ENCODE results near the gene HSPA1A. TPM values are rescaled to one million over a fixed set of nuclear protein-coding genes. Genes with fewer than 3 reads are reported as not detected.

The HSPA1A gene
- total RNA-seq, 6 donors from 2014 or later: 80.7 to 236 (median 144) TPM

DNA sequence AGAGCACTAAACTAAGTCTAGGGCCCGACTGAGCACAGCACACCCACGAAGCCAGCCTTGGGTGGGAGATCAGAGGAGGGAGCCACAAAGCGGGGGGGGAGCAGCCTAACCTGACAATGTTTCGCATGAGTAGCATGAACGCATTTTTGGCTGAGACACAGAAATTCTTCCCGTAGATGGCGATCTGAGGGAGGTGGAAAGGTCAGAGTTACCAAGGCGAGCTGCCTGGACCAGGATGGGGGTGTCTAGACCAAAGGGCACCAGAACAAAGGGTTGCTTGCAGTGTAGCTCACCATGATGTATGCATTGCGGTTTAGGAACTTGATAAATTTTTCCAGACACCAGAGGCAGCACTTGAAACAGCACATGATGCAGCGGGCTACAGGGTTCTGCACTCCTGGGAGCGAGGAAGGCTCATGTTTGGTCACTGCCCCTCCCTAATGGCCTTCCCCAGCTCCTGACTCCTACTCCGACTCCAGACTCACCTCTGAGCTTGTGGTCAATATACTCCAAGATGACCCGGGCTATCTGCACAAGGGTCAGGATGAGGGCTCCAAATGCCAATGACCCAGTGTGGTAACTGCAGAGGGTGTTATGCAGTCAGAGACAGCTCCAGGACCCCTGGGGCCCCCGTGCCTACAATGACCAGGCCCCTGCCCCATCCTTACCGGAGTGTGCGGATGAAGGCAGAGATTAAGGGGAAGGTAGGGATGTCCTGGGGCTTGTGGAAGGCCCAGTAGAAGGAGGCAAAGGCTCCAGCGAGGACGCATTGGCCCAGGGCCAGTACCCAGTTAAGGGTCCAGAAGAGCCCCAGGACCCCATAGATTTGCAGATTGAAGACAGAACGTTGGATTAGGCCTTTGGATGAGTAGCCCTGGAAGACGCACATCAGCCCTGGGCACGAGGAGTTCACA, 50.1 kb downstream of the HSPA1A start:
- WGBS, 2 donors: 86% methylated on average over 20 to 21 of the region's 21 CpGs
- Histone ChIP-seq H3K27ac (no peak overlapping the region), H3K9me3 (no peaks in the 10 kb centered on the region), H3K36me3 (peaks cover 0 to 7% (median 3%) of the 10 kb centered on the region in 4 donors), H3K4me1 (peaks cover 16 to 38% (median 24%) of the 10 kb centered on the region in 4 donors), H3K27me3 (no peaks in the 10 kb centered on the region), H3K4me3 (no peak overlapping the region)
- ATAC-seq (ENCODE audit: low FRiP score in 2 of 2) (no peak), DNase-seq (no peak)
- TF ChIP-seq POLR2A (IDR thresholded peaks at IDR 0.05) (no peak), EP300 (IDR thresholded peaks at IDR 0.05) (no peak), POLR2AphosphoS5 (IDR thresholded peaks at IDR 0.05) (no peak)
- TF ChIP-seq, protein P1, sequence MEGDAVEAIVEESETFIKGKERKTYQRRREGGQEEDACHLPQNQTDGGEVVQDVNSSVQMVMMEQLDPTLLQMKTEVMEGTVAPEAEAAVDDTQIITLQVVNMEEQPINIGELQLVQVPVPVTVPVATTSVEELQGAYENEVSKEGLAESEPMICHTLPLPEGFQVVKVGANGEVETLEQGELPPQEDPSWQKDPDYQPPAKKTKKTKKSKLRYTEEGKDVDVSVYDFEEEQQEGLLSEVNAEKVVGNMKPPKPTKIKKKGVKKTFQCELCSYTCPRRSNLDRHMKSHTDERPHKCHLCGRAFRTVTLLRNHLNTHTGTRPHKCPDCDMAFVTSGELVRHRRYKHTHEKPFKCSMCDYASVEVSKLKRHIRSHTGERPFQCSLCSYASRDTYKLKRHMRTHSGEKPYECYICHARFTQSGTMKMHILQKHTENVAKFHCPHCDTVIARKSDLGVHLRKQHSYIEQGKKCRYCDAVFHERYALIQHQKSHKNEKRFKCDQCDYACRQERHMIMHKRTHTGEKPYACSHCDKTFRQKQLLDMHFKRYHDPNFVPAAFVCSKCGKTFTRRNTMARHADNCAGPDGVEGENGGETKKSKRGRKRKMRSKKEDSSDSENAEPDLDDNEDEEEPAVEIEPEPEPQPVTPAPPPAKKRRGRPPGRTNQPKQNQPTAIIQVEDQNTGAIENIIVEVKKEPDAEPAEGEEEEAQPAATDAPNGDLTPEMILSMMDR (IDR thresholded peaks at IDR 0.05): no peak

Small RNA genes lying within 50 kb of the gene (small RNA-seq; reads per million reads assigned to genes)
- gene RF00019 (0 reads per million in 4 donors), gene SNORD48 (501 to 1,935 (median 1,325) reads per million in 4 donors), gene SNORD52 (0 reads per million in 4 donors)

Other genes with a start within 250 kb of the HSPA1A start
- 1 to 10 TPM in 2 of 6 donors, not detected in 4; 1.6 to 1.8 TPM for gene LTA, start 243.3 kb upstream of the HSPA1A start, total RNA-seq
- 1 to 10 TPM in 5 of 6 donors, under 1 TPM in 1; 0.33 to 6.6 (median 2.9) TPM for gene TNF, start 240.0 kb upstream of the HSPA1A start, total RNA-seq
- 10 to 100 TPM in 1 of 6 donors, 1 to 10 TPM in 2, not detected in 3; 1.3 to 18.7 (median 8.2) TPM for gene LTB, start 233.1 kb upstream of the HSPA1A start, total RNA-seq
- 100 to 1,000 TPM in 1 of 6 donors, 10 to 100 TPM in 3, 1 to 10 TPM in 2; 7.7 to 132 (median 33.5) TPM for gene LST1, start 229.3 kb upstream of the HSPA1A start, total RNA-seq
- gene NCR3, start 222.5 kb upstream of the HSPA1A start, total RNA-seq: 1 to 10 TPM in 1 of 6 donors, under 1 TPM in 3, not detected in 2; 0.54 to 2.0 (median 0.70) TPM
- gene AIF1, start 200.3 kb upstream of the HSPA1A start, total RNA-seq: 100 to 1,000 TPM in 1 of 6 donors, 10 to 100 TPM in 5; 18.5 to 106 (median 79.7) TPM
- 100 to 1,000 TPM in 4 of 6 donors, 10 to 100 TPM in 2; 80.1 to 154 (median 125) TPM for gene PRRC2A, start 194.8 kb upstream of the HSPA1A start, total RNA-seq
- gene BAG6, start 162.9 kb upstream of the HSPA1A start, total RNA-seq: 100 to 1,000 TPM; 190 to 421 (median 294) TPM
- 1 to 10 TPM in 5 of 6 donors, under 1 TPM in 1; 0.89 to 4.3 (median 2.1) TPM for gene APOM, start 159.6 kb upstream of the HSPA1A start, total RNA-seq
- 10 to 100 TPM; 25.0 to 30.1 (median 28.4) TPM for gene C6orf47, start 154.8 kb upstream of the HSPA1A start, total RNA-seq
- 10 to 100 TPM; 12.0 to 45.1 (median 16.6) TPM for gene GPANK1, start 150.5 kb upstream of the HSPA1A start, total RNA-seq
- gene CSNK2B, start 149.5 kb upstream of the HSPA1A start, total RNA-seq: 100 to 1,000 TPM; 105 to 172 (median 130) TPM
- 10 to 100 TPM in 4 of 6 donors, 1 to 10 TPM in 2; 6.7 to 22.0 (median 12.3) TPM for gene LY6G5B, start 145.6 kb upstream of the HSPA1A start, total RNA-seq
- 1 to 10 TPM in 4 of 6 donors, not detected in 2; 1.8 to 4.4 (median 3.1) TPM for gene LY6G5C, start 134.5 kb upstream of the HSPA1A start, total RNA-seq
- gene ABHD16A, start 112.2 kb upstream of the HSPA1A start, total RNA-seq: 10 to 100 TPM; 42.1 to 62.5 (median 51.6) TPM
- gene LY6G6F, start 108.7 kb upstream of the HSPA1A start, total RNA-seq: 1 to 10 TPM in 4 of 6 donors, under 1 TPM in 2; 0.63 to 9.4 (median 1.7) TPM
- not detected for gene LY6G6D, start 100.2 kb upstream of the HSPA1A start, total RNA-seq
- under 1 TPM in 1 of 6 donors, not detected in 5; 0.23 TPM for gene LY6G6C, start 93.8 kb upstream of the HSPA1A start, total RNA-seq
- gene MPIG6B, start 92.2 kb upstream of the HSPA1A start, total RNA-seq: 1 to 10 TPM in 3 of 6 donors, under 1 TPM in 2, not detected in 1; 0.30 to 4.1 (median 1.2) TPM
- 100 to 1,000 TPM in 2 of 6 donors, 10 to 100 TPM in 4; 46.6 to 157 (median 83.7) TPM for gene DDAH2, start 86.2 kb upstream of the HSPA1A start, total RNA-seq
- 100 to 1,000 TPM; 138 to 497 (median 277) TPM for gene CLIC1, start 79.0 kb upstream of the HSPA1A start, total RNA-seq
- 10 to 100 TPM in 4 of 6 donors, 1 to 10 TPM in 2; 7.3 to 52.4 (median 13.1) TPM for gene MSH5, start 75.5 kb upstream of the HSPA1A start, total RNA-seq
- 10 to 100 TPM in 1 of 6 donors, 1 to 10 TPM in 5; 1.1 to 15.7 (median 5.3) TPM for gene SAPCD1, start 52.9 kb upstream of the HSPA1A start, total RNA-seq
- 1 to 10 TPM; 4.0 to 7.4 (median 6.6) TPM for gene VWA7, start 38.2 kb upstream of the HSPA1A start, total RNA-seq
- gene VARS1, start 19.8 kb upstream of the HSPA1A start, total RNA-seq: 10 to 100 TPM; 21.2 to 67.8 (median 39.7) TPM
- 10 to 100 TPM in 5 of 6 donors, 1 to 10 TPM in 1; 5.0 to 44.9 (median 20.9) TPM for gene LSM2, start 8.6 kb upstream of the HSPA1A start, total RNA-seq
- 1 to 10 TPM in 5 of 6 donors, under 1 TPM in 1; 0.89 to 3.1 (median 2.0) TPM for gene HSPA1L, start 260 bp upstream of the HSPA1A start, total RNA-seq
- gene HSPA1B, start 12.2 kb downstream of the HSPA1A start, total RNA-seq: 100 to 1,000 TPM in 5 of 6 donors, 10 to 100 TPM in 1; 92.2 to 177 (median 127) TPM
- 10 to 100 TPM; 28.3 to 90.3 (median 64.6) TPM for gene NEU1, start 47.3 kb downstream of the HSPA1A start, total RNA-seq
- 10 to 100 TPM; 19.1 to 84.2 (median 42.0) TPM for gene SLC44A4, start 63.5 kb downstream of the HSPA1A start, total RNA-seq
- gene EHMT2, start 82.2 kb downstream of the HSPA1A start, total RNA-seq: 10 to 100 TPM; 23.6 to 57.3 (median 41.7) TPM
- gene ZBTB12, start 86.5 kb downstream of the HSPA1A start, total RNA-seq: 1 to 10 TPM; 1.0 to 7.5 (median 2.2) TPM
- gene C2, start 112.2 kb downstream of the HSPA1A start, total RNA-seq: 100 to 1,000 TPM; 119 to 322 (median 233) TPM
- gene CFB, start 130.6 kb downstream of the HSPA1A start, total RNA-seq: 100 to 1,000 TPM in 1 of 6 donors, 10 to 100 TPM in 5; 15.0 to 199 (median 58.1) TPM
- gene NELFE, start 143.4 kb downstream of the HSPA1A start, total RNA-seq: 10 to 100 TPM; 42.8 to 84.2 (median 63.0) TPM
- 100 to 1,000 TPM in 1 of 6 donors, 10 to 100 TPM in 5; 27.7 to 172 (median 58.6) TPM for gene SKIC2, start 143.6 kb downstream of the HSPA1A start, total RNA-seq
- 10 to 100 TPM; 14.1 to 40.9 (median 19.3) TPM for gene DXO, start 156.6 kb downstream of the HSPA1A start, total RNA-seq
- gene C4A, start 166.5 kb downstream of the HSPA1A start, total RNA-seq: 100 to 1,000 TPM in 4 of 6 donors, 10 to 100 TPM in 2; 89.8 to 217 (median 139) TPM
- gene C4B, start 199.3 kb downstream of the HSPA1A start, total RNA-seq: 100 to 1,000 TPM in 3 of 6 donors, 10 to 100 TPM in 3; 85.7 to 193 (median 97.7) TPM
- gene CYP21A2, start 222.9 kb downstream of the HSPA1A start, total RNA-seq: 1 to 10 TPM in 5 of 6 donors, under 1 TPM in 1; 0.30 to 2.3 (median 1.2) TPM